ENCODE data around the gene PCCA.

PCCA gene

DNA sequence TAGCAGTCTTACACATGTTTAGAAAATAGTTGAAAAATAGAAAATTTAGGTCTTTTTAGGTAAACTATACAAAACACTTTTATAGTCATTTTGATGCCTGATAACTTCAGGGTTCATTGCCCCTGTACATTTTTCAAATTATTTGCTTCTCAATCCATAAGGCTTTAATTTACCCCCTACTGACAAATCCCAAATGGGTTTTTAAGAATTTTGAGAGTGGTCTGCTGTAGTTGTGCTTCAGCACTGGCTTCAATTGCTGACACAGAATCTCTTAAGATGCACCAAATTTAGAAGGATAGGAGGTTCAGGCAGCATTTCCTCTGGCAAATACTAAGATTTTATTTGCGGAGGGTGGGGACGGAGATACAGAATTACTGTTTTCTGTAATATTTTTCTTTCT lies 89.4 kb downstream of the PCCA start:
- Histone ChIP-seq H3K79me2 (ENCODE audit: insufficient read depth, low read length) (no peaks in the 10 kb centered on the region), H3K9me3 (ENCODE audit: low read length) (no peaks in the 10 kb centered on the region), H3K27me3 (ENCODE audit: insufficient read depth, low read length) (no peaks in the 10 kb centered on the region), H3K4me3 (ENCODE audit: low read depth, low read length, poor library complexity, severe bottlenecking) (no peak overlapping the region), H3K9me2 (ENCODE audit: low read depth, low read length) (no peaks in the 10 kb centered on the region), H3K36me3 (ENCODE audit: insufficient read depth, low read length) (no peaks in the 10 kb centered on the region), H3K4me1 (ENCODE audit: insufficient read depth, low read length, severe bottlenecking) (no peaks in the 10 kb centered on the region), H3F3A (ENCODE audit: insufficient read depth, low read length) (no peaks in the 10 kb centered on the region), H3K9ac (ENCODE audit: low read length) (no peak overlapping the region), H3K4me2 (ENCODE audit: low read length) (no peak overlapping the region), H2AFZ (ENCODE audit: low read length) (no peak overlapping the region), H3K27ac (ENCODE audit: low read depth, low read length, poor library complexity, severe bottlenecking) (no peak overlapping the region), H4K20me1 (ENCODE audit: insufficient read depth, low read length) (no peaks in the 10 kb centered on the region)
- no peak for TF ChIP-seq EZH2 (IDR thresholded peaks at IDR 0.05; ENCODE audit: borderline replicate concordance, low read length)
- TF ChIP-seq, protein P1, sequence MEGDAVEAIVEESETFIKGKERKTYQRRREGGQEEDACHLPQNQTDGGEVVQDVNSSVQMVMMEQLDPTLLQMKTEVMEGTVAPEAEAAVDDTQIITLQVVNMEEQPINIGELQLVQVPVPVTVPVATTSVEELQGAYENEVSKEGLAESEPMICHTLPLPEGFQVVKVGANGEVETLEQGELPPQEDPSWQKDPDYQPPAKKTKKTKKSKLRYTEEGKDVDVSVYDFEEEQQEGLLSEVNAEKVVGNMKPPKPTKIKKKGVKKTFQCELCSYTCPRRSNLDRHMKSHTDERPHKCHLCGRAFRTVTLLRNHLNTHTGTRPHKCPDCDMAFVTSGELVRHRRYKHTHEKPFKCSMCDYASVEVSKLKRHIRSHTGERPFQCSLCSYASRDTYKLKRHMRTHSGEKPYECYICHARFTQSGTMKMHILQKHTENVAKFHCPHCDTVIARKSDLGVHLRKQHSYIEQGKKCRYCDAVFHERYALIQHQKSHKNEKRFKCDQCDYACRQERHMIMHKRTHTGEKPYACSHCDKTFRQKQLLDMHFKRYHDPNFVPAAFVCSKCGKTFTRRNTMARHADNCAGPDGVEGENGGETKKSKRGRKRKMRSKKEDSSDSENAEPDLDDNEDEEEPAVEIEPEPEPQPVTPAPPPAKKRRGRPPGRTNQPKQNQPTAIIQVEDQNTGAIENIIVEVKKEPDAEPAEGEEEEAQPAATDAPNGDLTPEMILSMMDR (IDR thresholded peaks at IDR 0.05; ENCODE audit: low read length), result no peak

DNA sequence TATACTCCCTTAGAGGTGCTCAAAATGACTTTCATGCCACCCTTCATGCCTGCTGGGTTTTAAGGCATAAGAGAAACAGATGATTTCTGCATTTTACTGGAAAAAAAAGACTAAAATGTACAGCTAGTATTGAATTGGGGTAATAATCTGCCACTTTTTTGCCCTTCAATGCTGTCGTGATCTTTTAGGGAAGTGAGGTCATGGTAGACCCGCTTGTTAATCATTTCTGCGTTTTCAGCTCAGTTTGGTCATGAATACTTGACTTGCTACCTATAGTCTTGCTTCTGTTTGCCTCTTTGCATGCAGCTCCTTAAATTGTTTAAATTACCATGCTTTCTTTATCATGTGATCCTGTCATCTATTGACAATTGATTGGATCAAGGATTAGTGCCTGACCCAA lies 90.4 kb downstream of the PCCA start:
- no peaks in the 10 kb centered on the region for H3K9me2 ChIP-seq (ENCODE audit: low read depth, low read length)
- no peaks in the 10 kb centered on the region for H3K9me3 ChIP-seq (ENCODE audit: low read length)
- H3K36me3 ChIP-seq (ENCODE audit: insufficient read depth, low read length), result no peaks in the 10 kb centered on the region
- H3F3A ChIP-seq (ENCODE audit: insufficient read depth, low read length), result no peaks in the 10 kb centered on the region
- H3K4me2 ChIP-seq (ENCODE audit: low read length), result no peak overlapping the region
- H3K4me1 ChIP-seq (ENCODE audit: insufficient read depth, low read length, severe bottlenecking), result no peaks in the 10 kb centered on the region
- no peak overlapping the region for H2AFZ ChIP-seq (ENCODE audit: low read length)
- no peak overlapping the region for H3K27ac ChIP-seq (ENCODE audit: low read depth, low read length, poor library complexity, severe bottlenecking)
- H3K9ac ChIP-seq (ENCODE audit: low read length), result no peak overlapping the region
- no peak for TF ChIP-seq EZH2 (IDR thresholded peaks at IDR 0.05; ENCODE audit: borderline replicate concordance, low read length)
- TF ChIP-seq, protein P1 (IDR thresholded peaks at IDR 0.05; ENCODE audit: low read length), result no peak
- no peak overlapping the region for H3K4me3 ChIP-seq (ENCODE audit: low read depth, low read length, poor library complexity, severe bottlenecking)
- no peaks in the 10 kb centered on the region for H4K20me1 ChIP-seq (ENCODE audit: insufficient read depth, low read length)
- H3K79me2 ChIP-seq (ENCODE audit: insufficient read depth, low read length), result no peaks in the 10 kb centered on the region
- no peaks in the 10 kb centered on the region for H3K27me3 ChIP-seq (ENCODE audit: insufficient read depth, low read length)

DNA sequence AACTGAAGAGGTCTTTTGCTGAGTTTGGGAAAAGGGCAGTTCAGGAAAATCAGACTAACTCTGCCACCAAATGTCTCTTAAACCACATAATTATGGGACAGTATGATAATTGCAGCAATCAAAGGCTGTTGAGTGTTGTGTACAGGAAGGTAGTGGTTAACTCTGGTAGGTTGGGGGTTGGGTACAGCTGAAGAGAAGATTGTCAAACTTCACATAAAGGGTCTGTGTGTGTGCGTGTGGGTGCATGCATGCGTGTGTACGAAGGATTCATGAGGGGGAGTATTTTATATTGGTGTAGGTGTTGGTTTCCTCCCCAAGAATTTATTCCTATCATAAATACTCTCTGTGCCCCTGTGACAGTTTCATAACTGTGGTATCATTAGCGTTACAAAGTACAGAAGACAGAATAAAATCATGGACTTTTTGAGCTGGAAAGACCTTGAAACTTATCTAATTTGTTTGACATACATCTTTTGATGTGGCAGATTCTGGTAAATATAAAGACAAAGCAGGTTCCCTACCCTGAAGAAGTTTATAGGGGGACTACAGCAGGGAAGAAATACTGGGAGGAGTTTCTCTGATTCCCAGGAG lies 94.1 kb downstream of the PCCA start:
- H3K27me3 ChIP-seq (ENCODE audit: insufficient read depth, low read length), result no peaks in the 10 kb centered on the region; the same call in 1 of the 2 replicates

More for the DNA sequence above, 94.1 kb downstream of the PCCA start:
- H3K4me2 ChIP-seq (ENCODE audit: low read length), result no peak overlapping the region
- H3K36me3 ChIP-seq (ENCODE audit: insufficient read depth, low read length), result no peaks in the 10 kb centered on the region
- H2AFZ ChIP-seq (ENCODE audit: low read length), result no peak overlapping the region
- no peaks in the 10 kb centered on the region for H4K20me1 ChIP-seq (ENCODE audit: insufficient read depth, low read length)
- H3K79me2 ChIP-seq (ENCODE audit: insufficient read depth, low read length), result no peaks in the 10 kb centered on the region
- no peak overlapping the region for H3K9ac ChIP-seq (ENCODE audit: low read length)
- H3K27ac ChIP-seq (ENCODE audit: low read depth, low read length, poor library complexity, severe bottlenecking), result no peak overlapping the region
- H3K9me3 ChIP-seq (ENCODE audit: low read length), result no peaks in the 10 kb centered on the region
- no peaks in the 10 kb centered on the region for H3F3A ChIP-seq (ENCODE audit: insufficient read depth, low read length)
- TF ChIP-seq, protein P1 (IDR thresholded peaks at IDR 0.05; ENCODE audit: low read length), result no peak
- TF ChIP-seq EZH2 (IDR thresholded peaks at IDR 0.05; ENCODE audit: borderline replicate concordance, low read length), result no peak
- H3K4me1 ChIP-seq (ENCODE audit: insufficient read depth, low read length, severe bottlenecking), result no peaks in the 10 kb centered on the region
- H3K4me3 ChIP-seq (ENCODE audit: low read depth, low read length, poor library complexity, severe bottlenecking), result no peak overlapping the region
- no peaks in the 10 kb centered on the region for H3K9me2 ChIP-seq (ENCODE audit: low read depth, low read length)

Data from OCI-LY1 (cell line).